NCI-H2029 treated with DMSO at 0.1 percent for 48 hours (cell line): Measurements from ENCODE around the gene ASPDH.

Experiments used
- DNase-seq: peaks from one replicate; lab custom pipeline; 2025; lab: John Stamatoyannopoulos, UW

The ASPDH gene

GRCh38 chr19:50514346-50515167, 844 bp upstream of the ASPDH start:
- DNase-seq, result no peak

GRCh38 chr19:50512999-50513745, 541 bp downstream of the ASPDH start:
- DNase-seq, result no peak

GRCh38 chr19:50512112-50512998, 1.4 kb downstream of the ASPDH start:
- no peak for DNase-seq

GRCh38 chr19:50511069-50511822, 2.5 kb downstream of the ASPDH start, which contains the start of gene JOSD2:
JOSD2 (minus strand) TSS chr19:50511191; CDS start chr19:50510431, 760 bp downstream.
- DNase-seq, result peak; percentile 77

GRCh38 chr19:50510700-50511068, 3.0 kb downstream of the ASPDH start:
- no peak for DNase-seq

GRCh38 chr19:50510121-50510670, 3.5 kb downstream of the ASPDH start:
- DNase-seq, result no peak

GRCh38 chr19:50509366-50509765, 4.3 kb downstream of the ASPDH start:
- no peak for DNase-seq

- no peak for DNase-seq
Measured at GRCh38 chr19:50508843-50509190, 4.9 kb downstream of the ASPDH start.

GRCh38 chr19:50507376-50507775, 6.3 kb downstream of the ASPDH start:
- DNase-seq, result no peak

- no peak for DNase-seq
Measured at GRCh38 chr19:50506700-50507099, 7.0 kb downstream of the ASPDH start.

- DNase-seq, result no peak
Measured at GRCh38 chr19:50505856-50506611, 7.7 kb downstream of the ASPDH start.

- DNase-seq, result no peak
Measured at GRCh38 chr19:50501568-50502475, 11.9 kb downstream of the ASPDH start.

GRCh38 chr19:50501186-50501567, 12.5 kb downstream of the ASPDH start:
- no peak for DNase-seq

GRCh38 chr19:50500753-50501151, 13.0 kb downstream of the ASPDH start:
- DNase-seq, result no peak

- no peak for DNase-seq
Measured at GRCh38 chr19:50500060-50500752, 13.5 kb downstream of the ASPDH start.

- no peak for DNase-seq
Measured at GRCh38 chr19:50498219-50499056, 15.3 kb downstream of the ASPDH start.

GRCh38 chr19:50497022-50497405, 16.7 kb downstream of the ASPDH start:
- no peak for DNase-seq
